Muscle layer of duodenum (tissue), 2 donors: ENCODE results near the gene PDZD7.

ENCODE experiments used
- H3K27ac ChIP-seq: one replicate; pipeline ENCODE4 v1.7.0; 2013; ENCODE audit warnings: mild to moderate bottlenecking, low read length
- H3K27me3 ChIP-seq: one replicate; pipeline ENCODE4 v1.7.0; 2013; ENCODE audit warnings: low read depth, mild to moderate bottlenecking, control low read depth, low read length
- H3K36me3 ChIP-seq, 2 donors: one replicate each; pipeline ENCODE4 v1.7.0; 2013; ENCODE audit warnings: low read length in 2 of 2, control low read depth in 1 of 2, mild to moderate bottlenecking in 1 of 2; ENCODE audit not compliant: insufficient read depth in 2 of 2, control insufficient read depth in 1 of 2
- H3K4me1 ChIP-seq, 2 donors: one replicate each; pipeline ENCODE4 v1.7.0; 2013; ENCODE audit warnings: low read length in 2 of 2, mild to moderate bottlenecking in 2 of 2, control low read depth in 1 of 2, moderate library complexity in 1 of 2; ENCODE audit not compliant: insufficient read depth in 2 of 2, control insufficient read depth in 1 of 2
- H3K4me3 ChIP-seq, 2 donors: one replicate each; pipeline ENCODE4 v1.7.0; 2013; ENCODE audit warnings: low read length in 2 of 2, low read depth in 1 of 2, mild to moderate bottlenecking in 1 of 2
- H3K9me3 ChIP-seq, 2 donors: one replicate each; pipeline ENCODE4 v1.7.0; 2013; ENCODE audit warnings: low read length in 2 of 2, control low read depth in 1 of 2, mild to moderate bottlenecking in 1 of 2; ENCODE audit not compliant: control insufficient read depth in 1 of 2
- donor health status: healthy.

Gene PDZD7

GRCh38 chr10:101060036-101060950 is 29.4 kb upstream of the PDZD7 start:
- Histone ChIP-seq H3K9me3 (no peaks in the 10 kb centered on the region), H3K36me3 (peaks cover 0 to 7% of the 10 kb centered on the region in 2 donors), H3K4me3 (peak overlapping the region; percentile 82 to 92), H3K27me3 (no peaks in the 10 kb centered on the region), H3K27ac (peak overlapping the region; percentile 97), H3K4me1 (peaks cover 4 to 33% of the 10 kb centered on the region in 2 donors)

DNA sequence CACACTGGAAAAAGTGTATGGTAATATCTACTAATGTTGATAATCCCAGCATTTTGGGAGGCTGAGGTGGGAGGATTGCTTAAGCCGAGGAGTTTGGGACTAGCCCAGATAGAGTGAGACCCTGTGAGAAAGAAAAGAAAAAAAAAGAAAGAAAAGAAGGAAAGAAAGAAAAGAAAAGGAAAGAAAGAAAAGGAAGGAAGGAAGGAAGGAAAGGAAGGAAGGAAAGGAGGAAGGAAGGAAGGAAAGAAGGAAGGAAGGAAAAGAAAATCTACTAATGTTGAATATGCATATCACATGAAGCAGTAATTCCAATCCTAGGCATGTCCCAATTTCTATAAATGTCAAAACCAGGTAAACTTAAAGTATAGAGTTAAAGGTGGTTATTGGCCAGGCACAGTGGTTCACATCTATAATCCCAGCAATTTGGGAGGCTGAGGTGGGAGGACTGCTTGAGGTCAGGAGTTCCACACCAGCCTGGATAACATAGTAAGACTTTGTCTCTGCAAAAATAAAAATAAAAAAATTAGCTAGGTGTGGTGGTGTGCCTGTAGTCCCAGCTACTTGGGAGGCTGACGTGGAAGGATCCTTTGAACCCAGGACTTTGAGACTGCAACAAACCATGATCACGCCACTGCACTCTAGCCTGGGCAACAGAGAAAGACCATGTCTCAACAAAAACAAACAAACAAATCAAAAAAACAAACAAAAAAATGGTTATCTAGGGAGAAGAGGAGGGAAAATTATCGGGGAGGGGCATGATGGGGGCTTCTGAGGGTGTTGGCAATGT is 25.6 kb upstream of the PDZD7 start:
- peaks cover 4 to 10% of the 10 kb centered on the region in 2 donors for H3K4me1 ChIP-seq
- peaks cover 0 to 7% of the 10 kb centered on the region in 2 donors for H3K36me3 ChIP-seq
- no peak overlapping the region for H3K4me3 ChIP-seq
- H3K27ac ChIP-seq: no peak overlapping the region
- no peaks in the 10 kb centered on the region for H3K27me3 ChIP-seq
- no peaks in the 10 kb centered on the region for H3K9me3 ChIP-seq

GRCh38 chr10:101055411-101055810 is 24.5 kb upstream of the PDZD7 start:
- Histone ChIP-seq H3K4me1 (peaks cover 4 to 10% of the 10 kb centered on the region in 2 donors), H3K36me3 (no peaks in the 10 kb centered on the region), H3K4me3 (no peak overlapping the region), H3K27ac (no peak overlapping the region), H3K27me3 (peaks cover 8% of the 10 kb centered on the region), H3K9me3 (no peaks in the 10 kb centered on the region)

DNA sequence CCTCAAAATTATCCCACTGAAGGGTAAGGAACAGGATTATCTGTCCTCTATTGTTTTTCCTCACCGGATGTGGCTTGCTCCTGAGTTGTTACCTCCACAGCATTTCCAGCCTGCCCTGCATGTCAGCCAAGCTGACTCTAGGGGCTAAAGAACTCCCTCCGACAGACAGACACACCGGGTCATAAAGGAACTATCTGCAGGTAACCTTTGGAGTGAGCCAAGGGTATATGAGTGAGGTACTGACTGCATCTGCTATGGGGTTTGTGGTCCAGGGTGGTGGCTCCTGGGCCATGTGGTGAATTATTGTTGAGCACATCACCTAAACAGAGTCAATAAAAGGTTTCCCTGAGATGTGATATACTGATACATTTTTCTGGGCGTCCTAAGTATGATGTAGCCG is 23.9 kb upstream of the PDZD7 start:
- no peak overlapping the region for H3K27ac ChIP-seq
- H3K27me3 ChIP-seq: peaks cover 14% of the 10 kb centered on the region
- peaks cover 0 to 10% of the 10 kb centered on the region in 2 donors for H3K4me1 ChIP-seq
- H3K36me3 ChIP-seq: no peaks in the 10 kb centered on the region
- H3K9me3 ChIP-seq: no peaks in the 10 kb centered on the region
- H3K4me3 ChIP-seq: no peak overlapping the region

DNA sequence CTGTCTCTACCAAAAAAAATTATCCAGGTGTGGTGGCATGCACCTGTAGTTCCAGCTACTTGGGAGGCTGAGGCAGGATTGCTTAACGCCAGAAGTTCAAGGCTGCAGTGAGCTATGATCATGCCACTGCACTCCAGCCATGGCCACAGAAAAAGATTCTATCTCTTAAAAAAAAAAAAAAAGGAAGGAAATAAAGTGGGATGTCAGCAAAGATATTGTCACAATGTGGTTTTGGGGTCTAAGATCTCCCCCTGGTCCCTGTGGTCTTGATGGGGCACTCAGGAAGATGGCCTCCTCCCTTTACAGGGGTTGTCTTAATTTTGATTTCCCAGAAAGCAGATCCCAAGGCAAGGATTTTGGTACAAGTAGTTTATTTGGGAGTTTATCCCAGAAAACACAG is 23.4 kb upstream of the PDZD7 start:
- Histone ChIP-seq H3K4me1 (peaks cover 0 to 10% of the 10 kb centered on the region in 2 donors), H3K4me3 (no peak overlapping the region), H3K36me3 (no peaks in the 10 kb centered on the region), H3K27me3 (peaks cover 17% of the 10 kb centered on the region), H3K9me3 (no peaks in the 10 kb centered on the region), H3K27ac (no peak overlapping the region)

DNA sequence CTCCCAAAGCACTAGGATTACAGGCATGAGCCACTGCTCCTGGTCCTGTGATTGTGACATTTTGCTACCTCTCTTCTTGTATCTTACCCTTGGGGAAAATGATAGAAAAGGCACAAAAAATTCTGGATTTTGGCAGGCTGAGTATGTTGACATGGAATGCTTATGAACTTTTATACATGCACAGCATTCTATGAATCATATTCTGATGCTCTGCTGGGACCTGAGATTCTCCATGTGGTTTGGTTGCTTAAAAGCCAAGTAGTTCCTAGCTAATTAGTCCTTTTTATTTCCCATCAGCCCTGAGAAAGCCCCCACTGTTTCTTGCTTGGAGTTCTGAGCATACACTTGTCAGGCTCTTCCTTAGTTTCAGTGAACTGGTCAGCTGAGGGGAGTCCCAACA is 22.6 kb upstream of the PDZD7 start:
- Histone ChIP-seq H3K27me3 (peaks cover 25% of the 10 kb centered on the region), H3K4me1 (peaks cover 0 to 10% of the 10 kb centered on the region in 2 donors), H3K36me3 (no peaks in the 10 kb centered on the region), H3K4me3 (no peak overlapping the region), H3K27ac (no peak overlapping the region), H3K9me3 (no peaks in the 10 kb centered on the region)

- H3K27ac ChIP-seq: no peak overlapping the region
- peaks cover 0 to 10% of the 10 kb centered on the region in 2 donors for H3K4me1 ChIP-seq
- no peaks in the 10 kb centered on the region for H3K9me3 ChIP-seq
- no peaks in the 10 kb centered on the region for H3K36me3 ChIP-seq
- H3K27me3 ChIP-seq: peaks cover 36% of the 10 kb centered on the region
- no peak overlapping the region for H3K4me3 ChIP-seq
Measured at GRCh38 chr10:101052285-101052684, 21.4 kb upstream of the PDZD7 start.

DNA sequence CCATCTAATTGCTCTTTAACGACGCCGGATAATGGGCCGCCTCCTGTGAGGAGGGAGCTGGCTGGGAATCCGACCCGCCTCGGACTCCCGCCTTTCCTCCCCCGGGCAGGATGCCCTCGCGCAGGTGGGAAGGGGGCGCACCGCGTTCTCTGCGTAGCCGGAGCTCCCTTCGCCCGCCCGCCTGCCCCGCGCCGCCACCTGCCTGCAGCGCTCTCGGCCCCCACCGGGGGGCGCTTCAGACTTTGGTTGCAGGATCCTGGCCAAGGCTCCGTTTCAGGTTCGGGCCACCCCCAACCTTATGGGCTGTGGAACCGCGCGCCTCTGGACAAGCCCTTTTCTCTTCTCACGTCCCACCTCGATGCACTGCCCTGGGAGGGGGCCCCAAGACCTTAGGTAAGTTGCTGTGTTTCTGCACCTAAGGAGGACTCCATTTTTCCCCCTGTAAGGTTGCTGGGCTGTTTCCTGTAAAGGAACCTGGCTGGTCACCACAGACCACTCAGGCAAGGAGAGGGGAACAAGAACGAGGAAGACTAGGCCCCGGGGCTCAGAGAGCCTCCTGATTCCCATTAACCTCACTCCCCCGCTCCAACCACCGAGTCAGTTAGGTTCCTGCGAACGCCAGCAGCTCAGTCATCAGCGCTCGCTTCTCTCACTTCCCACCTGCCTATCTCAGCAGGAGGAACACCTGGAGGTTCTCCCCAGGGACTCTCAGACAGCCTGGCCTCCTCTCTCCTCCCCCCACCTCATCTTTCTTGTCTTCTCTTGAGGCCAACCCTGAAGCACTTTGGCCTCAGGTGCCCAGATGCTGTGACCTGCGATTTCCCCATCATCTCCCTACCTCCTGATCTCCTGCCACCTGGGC is 19.5 kb upstream of the PDZD7 start:
- peak overlapping the region; percentile 26 to 28 for H3K4me3 ChIP-seq
- H3K4me1 ChIP-seq: peaks cover 0 to 10% of the 10 kb centered on the region in 2 donors
- no peak overlapping the region for H3K27ac ChIP-seq
- H3K9me3 ChIP-seq: no peaks in the 10 kb centered on the region
- no peaks in the 10 kb centered on the region for H3K36me3 ChIP-seq
- H3K27me3 ChIP-seq: peaks cover 44% of the 10 kb centered on the region

GRCh38 chr10:101047961-101048892 is 17.3 kb upstream of the PDZD7 start:
- Histone ChIP-seq H3K4me3 (no peak overlapping the region), H3K27ac (no peak overlapping the region), H3K27me3 (peaks cover 44% of the 10 kb centered on the region), H3K4me1 (peaks cover 6 to 15% of the 10 kb centered on the region in 2 donors), H3K9me3 (no peaks in the 10 kb centered on the region), H3K36me3 (no peaks in the 10 kb centered on the region)

DNA sequence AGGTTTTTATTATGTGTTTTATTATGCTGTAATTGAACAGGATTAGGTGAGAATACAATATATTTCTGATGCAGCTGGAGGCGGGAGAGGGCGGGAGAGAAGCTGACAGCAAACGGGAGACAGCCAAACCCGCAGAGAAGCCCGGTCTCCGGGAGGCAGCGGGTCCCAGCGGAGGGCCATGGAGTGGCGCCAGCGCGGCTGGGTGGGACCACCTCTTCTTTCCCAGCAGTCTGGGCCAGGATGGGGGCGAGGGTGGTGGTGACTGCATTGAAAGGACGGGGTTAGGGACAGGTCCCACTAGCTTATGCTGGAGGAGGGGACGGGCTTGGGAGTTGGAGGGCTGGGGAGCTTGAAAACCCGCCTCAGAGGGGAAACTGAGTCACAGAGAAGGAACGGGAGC is 16.3 kb upstream of the PDZD7 start:
- peaks cover 9 to 18% of the 10 kb centered on the region in 2 donors for H3K4me1 ChIP-seq
- peaks cover 44% of the 10 kb centered on the region for H3K27me3 ChIP-seq
- H3K27ac ChIP-seq: no peak overlapping the region
- H3K9me3 ChIP-seq: no peaks in the 10 kb centered on the region
- peaks cover 0 to 3% of the 10 kb centered on the region in 2 donors for H3K36me3 ChIP-seq
- H3K4me3 ChIP-seq: no peak overlapping the region
